OCI-LY1 (cell line): ENCODE data around the gene ZNF474.

Source experiments
- H2AFZ ChIP-seq: fragments of 200-600 bp; sonication (generic), shearing (Covaris generic); 2 replicates; pipeline ENCODE4 v1.6.0; 2014; ENCODE audit warnings: antibody characterized with exemption, mild to moderate bottlenecking, low read length
- H3F3A ChIP-seq: fragments of 200-600 bp; sonication (generic), shearing (Covaris generic); 2 replicates; pipeline ENCODE4 v1.6.0; 2014; ENCODE audit warnings: mild to moderate bottlenecking, antibody characterized with exemption, low read length, moderate library complexity; ENCODE audit not compliant: insufficient read depth
- H3K27ac ChIP-seq: fragments of 200-600 bp; sonication (generic); 2 replicates; pipeline ENCODE4 v1.5.1; 2014; ENCODE audit warnings: low read length, mixed run types, mild to moderate bottlenecking, low read depth; ENCODE audit not compliant: poor library complexity, severe bottlenecking
- H3K27me3 ChIP-seq: fragments of 200-600 bp; sonication (generic); 2 replicates; pipeline ENCODE4 v1.6.0; 2014; ENCODE audit warnings: antibody characterized with exemption, mild to moderate bottlenecking, low read length, moderate library complexity; ENCODE audit not compliant: insufficient read depth
- H3K36me3 ChIP-seq: fragments of 200-600 bp; sonication (generic); 2 replicates; pipeline ENCODE4 v1.6.1; 2014; ENCODE audit warnings: mild to moderate bottlenecking, antibody characterized with exemption, low read length, moderate library complexity, mixed read lengths; ENCODE audit not compliant: insufficient read depth
- H3K4me1 ChIP-seq: fragments of 200-600 bp; sonication (generic); 2 replicates; pipeline ENCODE4 v1.5.1; 2014; ENCODE audit warnings: mild to moderate bottlenecking, low read length, moderate library complexity; ENCODE audit not compliant: insufficient read depth, severe bottlenecking
- H3K4me2 ChIP-seq: fragments of 200-600 bp; sonication (generic), shearing (Covaris generic); 2 replicates; pipeline ENCODE4 v1.6.1; 2014; ENCODE audit warnings: low read length
- H3K4me3 ChIP-seq: fragments of 200-600 bp; sonication (generic); 2 replicates; pipeline ENCODE4 v1.5.1; 2014; ENCODE audit warnings: low read length, low read depth, mild to moderate bottlenecking, mixed read lengths; ENCODE audit not compliant: poor library complexity, severe bottlenecking
- H3K79me2 ChIP-seq: fragments of 200-600 bp; shearing (Covaris generic); 2 replicates; pipeline ENCODE4 v1.6.1; 2016; ENCODE audit warnings: mixed run types, low read length, mixed read lengths; ENCODE audit not compliant: insufficient read depth
- H3K9ac ChIP-seq: fragments of 200-600 bp; sonication (generic), shearing (Covaris generic); 2 replicates; pipeline ENCODE4 v1.6.1; 2014; ENCODE audit warnings: mild to moderate bottlenecking, low read length, mixed read lengths
- H3K9me2 ChIP-seq: fragments of 200-600 bp; sonication (generic), shearing (Covaris generic); 2 replicates; pipeline ENCODE4 v1.6.1; 2014; ENCODE audit warnings: low read depth, mild to moderate bottlenecking, low read length, mixed read lengths
- H3K9me3 ChIP-seq: fragments of 200-600 bp; shearing (Covaris generic); 2 replicates; pipeline ENCODE4 v1.6.1; 2014; ENCODE audit warnings: low read length, mixed read lengths
- H4K20me1 ChIP-seq: fragments of 200-600 bp; sonication (generic), shearing (Covaris generic); 2 replicates; pipeline ENCODE4 v1.6.0; 2016; ENCODE audit warnings: mild to moderate bottlenecking, low read length; ENCODE audit not compliant: insufficient read depth
- CTCF ChIP-seq: fragments of 200-600 bp; sonication (generic), shearing (Covaris generic); IDR thresholded peaks from 2 replicates; pipeline ENCODE4 v1.5.1; 2017; ENCODE audit warnings: mild to moderate bottlenecking, antibody characterized with exemption, low read length, moderate library complexity, mixed read lengths
- EZH2 ChIP-seq: fragments of 200-600 bp; sonication (generic), shearing (Covaris generic); IDR thresholded peaks from 2 replicates; pipeline ENCODE4 v1.8.0; 2017; ENCODE audit warnings: borderline replicate concordance, mixed run types, mild to moderate bottlenecking, antibody characterized with exemption, low read length, moderate library complexity, mixed read lengths

The ZNF474 gene

DNA sequence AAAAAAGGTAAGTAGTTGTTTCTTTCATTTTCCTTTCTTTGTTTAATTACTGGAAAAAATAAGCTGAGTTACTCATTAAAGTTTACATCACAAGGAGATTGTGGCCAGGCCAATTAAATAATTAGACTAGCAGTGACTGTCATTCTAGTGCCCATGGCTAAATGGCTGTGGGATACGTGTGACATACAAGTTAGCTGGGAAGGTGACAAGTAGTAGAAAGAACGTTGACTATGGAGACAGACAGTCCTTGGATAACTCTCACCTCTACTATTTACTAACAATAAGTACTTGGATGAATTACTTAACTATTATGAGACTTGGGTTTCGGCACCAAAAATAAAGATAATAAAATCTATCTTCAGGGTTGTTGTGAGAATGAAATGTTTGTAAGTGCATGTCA is 44.3 kb upstream of the ZNF474 start:
- no peaks in the 10 kb centered on the region for H3K27me3 ChIP-seq
- no peaks in the 10 kb centered on the region for H3K79me2 ChIP-seq
- no peaks in the 10 kb centered on the region for H3K9me3 ChIP-seq
- H4K20me1 ChIP-seq: no peaks in the 10 kb centered on the region
- H3K9ac ChIP-seq: no peak overlapping the region
- H3K4me3 ChIP-seq: no peak overlapping the region
- H3F3A ChIP-seq: no peaks in the 10 kb centered on the region
- TF ChIP-seq EZH2 (no peak), CTCF (no peak)
- H3K9me2 ChIP-seq: no peaks in the 10 kb centered on the region; the same call in 1 of the 2 replicates
- no peak overlapping the region for H2AFZ ChIP-seq
- H3K36me3 ChIP-seq: no peaks in the 10 kb centered on the region
- H3K4me1 ChIP-seq: no peaks in the 10 kb centered on the region
- H3K4me2 ChIP-seq: no peak overlapping the region
- H3K27ac ChIP-seq: no peak overlapping the region

GRCh38 chr5:122089096-122090013 is 40.0 kb upstream of the ZNF474 start:
- Histone ChIP-seq H3K9ac (no peak overlapping the region), H2AFZ (no peak overlapping the region), H3K27ac (no peak overlapping the region), H3K36me3 (no peaks in the 10 kb centered on the region), H3K27me3 (no peaks in the 10 kb centered on the region), H3F3A (no peaks in the 10 kb centered on the region), H3K9me2 (no peaks in the 10 kb centered on the region; the same call in 1 of the 2 replicates), H3K79me2 (no peaks in the 10 kb centered on the region), H3K4me2 (no peak overlapping the region), H3K4me1 (no peaks in the 10 kb centered on the region), H4K20me1 (no peaks in the 10 kb centered on the region), H3K9me3 (no peaks in the 10 kb centered on the region), H3K4me3 (no peak overlapping the region)
- TF ChIP-seq EZH2: no peak
- TF ChIP-seq CTCF: no peak

DNA sequence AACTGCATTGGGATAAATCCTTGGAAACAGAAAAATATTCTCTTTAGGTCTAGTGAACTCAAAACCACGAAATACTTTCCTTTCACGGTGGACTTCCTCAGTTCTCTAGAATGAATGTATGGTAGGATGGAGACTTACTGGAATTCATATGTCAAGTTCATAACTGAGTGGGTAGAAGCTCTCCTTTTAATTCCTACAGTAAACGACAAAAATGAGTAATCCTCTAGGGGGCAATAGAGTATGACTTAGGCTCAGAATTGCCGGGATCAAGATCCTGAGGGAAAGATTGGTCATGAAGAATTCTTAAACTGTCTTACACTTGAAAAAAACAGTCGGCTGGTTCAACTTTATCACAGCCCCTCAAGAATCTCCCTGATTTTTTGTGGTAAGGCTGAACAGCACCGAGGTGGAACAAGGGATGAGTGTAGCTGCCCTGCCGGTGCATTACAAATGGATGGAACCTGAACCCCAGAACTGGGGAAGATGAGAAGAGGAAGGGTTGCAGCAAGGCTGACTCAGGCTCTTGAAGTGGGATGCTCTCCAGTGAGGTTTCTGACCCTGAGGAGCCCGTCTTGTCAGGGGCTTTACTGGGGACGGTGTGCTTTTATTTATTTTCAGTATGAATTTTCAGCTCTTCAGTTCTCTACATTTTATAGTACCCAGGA is 37.3 kb upstream of the ZNF474 start:
- TF ChIP-seq CTCF: peak; percentile 43; the same call in 1 of the 2 replicates
- TF ChIP-seq EZH2: no peak
- Histone ChIP-seq H2AFZ (no peak overlapping the region), H3K4me1 (no peaks in the 10 kb centered on the region), H3K9me2 (no peaks in the 10 kb centered on the region; the same call in 1 of the 2 replicates), H3K27ac (no peak overlapping the region), H3K4me2 (no peak overlapping the region), H4K20me1 (no peaks in the 10 kb centered on the region), H3K9me3 (no peaks in the 10 kb centered on the region), H3K9ac (no peak overlapping the region), H3K36me3 (no peaks in the 10 kb centered on the region), H3K27me3 (no peaks in the 10 kb centered on the region), H3F3A (no peaks in the 10 kb centered on the region), H3K4me3 (no peak overlapping the region), H3K79me2 (no peaks in the 10 kb centered on the region)
